Neural cell (in vitro differentiated cells): ENCODE measurements around the gene PKIB. TPM values are rescaled to one million over a fixed set of nuclear protein-coding genes. Genes with fewer than 3 reads are reported as not detected.

Experiments used
- H2AFZ ChIP-seq: fragments of 200-600, 300-800 bp; sonication (generic), shearing (Covaris generic); 2 replicates; pipeline ENCODE4 v1.6.0; 2014; ENCODE audit warnings: low read depth, mild to moderate bottlenecking, antibody characterized with exemption, low read length, moderate library complexity
- H3F3A ChIP-seq: fragments of 200-600 bp; shearing (Covaris generic); 2 replicates; pipeline ENCODE4 v1.6.1; 2016; ENCODE audit warnings: mild to moderate bottlenecking, moderate library complexity, mixed read lengths, antibody characterized with exemption, low read length; ENCODE audit not compliant: insufficient read depth, poor library complexity, severe bottlenecking
- H3K27ac ChIP-seq: fragments of 200-600, 300-800 bp; sonication (generic), shearing (Covaris generic); 2 replicates; pipeline ENCODE4 v1.5.1; 2014; ENCODE audit warnings: mild to moderate bottlenecking, low read length, moderate library complexity
- H3K27me3 ChIP-seq: fragments of 300-800, 200-600 bp; sonication (generic), shearing (Covaris generic); 2 replicates; pipeline ENCODE4 v1.6.0; 2014; ENCODE audit warnings: mild to moderate bottlenecking, low read depth, low read length, moderate library complexity; ENCODE audit not compliant: insufficient read depth
- H3K36me3 ChIP-seq: fragments of 300-800, 200-600 bp; sonication (generic), shearing (Covaris generic); 2 replicates; pipeline ENCODE4 v1.5.1; 2014; ENCODE audit warnings: mild to moderate bottlenecking, antibody characterized with exemption, low read length, moderate library complexity; ENCODE audit not compliant: insufficient read depth
- H3K4me2 ChIP-seq: fragments of 300-800, 200-600 bp; sonication (generic), shearing (Covaris generic); 2 replicates; pipeline ENCODE4 v1.6.0; 2014; ENCODE audit warnings: mild to moderate bottlenecking, low read length
- H3K4me3 ChIP-seq: fragments of 300-800, 200-600 bp; sonication (generic), shearing (Covaris generic); 2 replicates; pipeline ENCODE4 v1.5.1; 2014; ENCODE audit warnings: mild to moderate bottlenecking, low read length, moderate library complexity
- H3K79me2 ChIP-seq: fragments of 200-600 bp; shearing (Covaris generic); replicated peaks from 2 replicates; pipeline ENCODE4 v1.6.0; 2014; ENCODE audit warnings: mild to moderate bottlenecking, low read length, moderate library complexity; ENCODE audit not compliant: insufficient read depth
- H3K9ac ChIP-seq: fragments of 300-800, 200-600 bp; sonication (generic), shearing (Covaris generic); 2 replicates; pipeline ENCODE4 v1.6.1; 2016; ENCODE audit warnings: mild to moderate bottlenecking, low read length, mixed read lengths
- H3K9me2 ChIP-seq: fragments of 200-600 bp; shearing (Covaris generic); 2 replicates; pipeline ENCODE4 v1.6.1; 2016; ENCODE audit warnings: mild to moderate bottlenecking, low read length, mixed read lengths; ENCODE audit not compliant: insufficient read depth
- H3K9me3 ChIP-seq: fragments of 200-600, 300-800 bp; sonication (generic), shearing (Covaris generic); 2 replicates; pipeline ENCODE4 v1.6.1; 2016; ENCODE audit warnings: mild to moderate bottlenecking, mixed run types, low read length, moderate library complexity, mixed read lengths
- H4K20me1 ChIP-seq: fragments of 200-600 bp; shearing (Covaris generic); 2 replicates; pipeline ENCODE4 v1.6.1; 2016; ENCODE audit warnings: mild to moderate bottlenecking, mixed run types; ENCODE audit not compliant: insufficient read depth
- EP300 ChIP-seq: fragments of 450-650 bp; conservative IDR thresholded peaks from 2 replicates; pipeline ENCODE4 v1.6.1; 2014; ENCODE audit warnings: antibody characterized with exemption, mild to moderate bottlenecking, moderate library complexity; ENCODE audit not compliant: poor library complexity, severe bottlenecking
- EZH2 ChIP-seq: fragments of 200-600, 300-800 bp; shearing (Covaris generic), sonication (generic); IDR thresholded peaks from 2 replicates; pipeline ENCODE4 v1.6.1; 2014; ENCODE audit warnings: antibody characterized with exemption, low read length, borderline replicate concordance, mild to moderate bottlenecking; ENCODE audit not compliant: insufficient read depth, poor library complexity, severe bottlenecking
- MXI1 ChIP-seq: fragments of 450-650 bp; conservative IDR thresholded peaks from 2 replicates; pipeline ENCODE4 v1.6.1; 2014; ENCODE audit warnings: antibody characterized with exemption, mild to moderate bottlenecking; ENCODE audit not compliant: poor library complexity, severe bottlenecking
- POLR2AphosphoS5 ChIP-seq: IDR thresholded peaks from 2 replicates; pipeline ENCODE4 v1.6.1; 2012
- RAD21 ChIP-seq: fragments of 450-650 bp; conservative IDR thresholded peaks from 2 replicates; pipeline ENCODE4 v1.6.1; 2014; ENCODE audit warnings: antibody characterized with exemption, mild to moderate bottlenecking, moderate library complexity
- SMC3 ChIP-seq: fragments of 450-650 bp; conservative IDR thresholded peaks from 2 replicates; pipeline ENCODE4 v1.6.1; 2014; ENCODE audit warnings: antibody characterized with exemption, mild to moderate bottlenecking, moderate library complexity; ENCODE audit not compliant: poor library complexity
- TAF1 ChIP-seq: IDR thresholded peaks from 2 replicates; pipeline ENCODE4 v1.6.1; 2012; ENCODE audit warnings: low read depth
- polyA plus RNA-seq: library from polyadenylated mRNA; depleted of rRNA; stranded (reverse); fragments of >200 nt; gene quantifications from 2 replicates; pipeline ENCODE4 v1.2.3, GENCODE V29; 2014
- TF ChIP-seq, protein P1 (sequence below): IDR thresholded peaks from 2 replicates; pipeline ENCODE4 v1.6.1; 2012; ENCODE audit warnings: borderline replicate concordance
- TF ChIP-seq, protein P2 (sequence below): fragments of 450-650 bp; IDR thresholded peaks from 2 replicates; pipeline ENCODE4 v1.5.1; 2014; ENCODE audit warnings: antibody characterized with exemption, mild to moderate bottlenecking, moderate library complexity; ENCODE audit not compliant: poor library complexity, severe bottlenecking

The PKIB gene
- polyA plus RNA-seq, 1 donor from 2014 or later, result 22.8 TPM

DNA sequence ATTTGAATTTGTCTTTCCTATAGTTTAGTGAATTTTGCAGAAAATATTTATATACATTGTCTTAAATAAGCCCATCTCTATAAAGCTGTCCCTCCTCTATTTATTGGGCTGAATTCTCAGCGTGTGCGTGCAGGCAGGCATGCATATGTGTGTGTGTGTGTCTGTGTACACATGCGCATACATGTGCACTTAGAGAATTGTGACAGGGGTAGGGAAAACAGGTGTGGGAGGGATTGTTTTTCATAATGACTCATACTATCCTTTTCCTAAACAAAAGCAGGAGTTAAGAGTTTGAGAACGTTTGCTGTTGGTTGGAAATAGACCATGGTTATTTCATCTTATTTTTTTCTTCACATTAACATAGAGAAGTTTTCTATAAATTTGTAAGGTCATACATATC is 126.0 kb downstream of the PKIB start:
- Histone ChIP-seq H3F3A (no peaks in the 10 kb centered on the region), H3K36me3 (no peaks in the 10 kb centered on the region), H3K4me2 (no peak overlapping the region), H3K27ac (no peak overlapping the region), H3K9me3 (no peaks in the 10 kb centered on the region), H3K79me2 (no peaks in the 10 kb centered on the region), H3K9me2 (no peaks in the 10 kb centered on the region), H4K20me1 (no peaks in the 10 kb centered on the region), H3K9ac (no peak overlapping the region), H3K4me3 (no peak overlapping the region), H2AFZ (no peak overlapping the region), H3K27me3 (no peaks in the 10 kb centered on the region)
- TF ChIP-seq EZH2, result no peak
- no peak for TF ChIP-seq RAD21
- no peak for TF ChIP-seq MXI1
- TF ChIP-seq EP300, result no peak
- no peak for TF ChIP-seq TAF1
- no peak for TF ChIP-seq POLR2AphosphoS5
- no peak for TF ChIP-seq SMC3
- TF ChIP-seq, protein P1, sequence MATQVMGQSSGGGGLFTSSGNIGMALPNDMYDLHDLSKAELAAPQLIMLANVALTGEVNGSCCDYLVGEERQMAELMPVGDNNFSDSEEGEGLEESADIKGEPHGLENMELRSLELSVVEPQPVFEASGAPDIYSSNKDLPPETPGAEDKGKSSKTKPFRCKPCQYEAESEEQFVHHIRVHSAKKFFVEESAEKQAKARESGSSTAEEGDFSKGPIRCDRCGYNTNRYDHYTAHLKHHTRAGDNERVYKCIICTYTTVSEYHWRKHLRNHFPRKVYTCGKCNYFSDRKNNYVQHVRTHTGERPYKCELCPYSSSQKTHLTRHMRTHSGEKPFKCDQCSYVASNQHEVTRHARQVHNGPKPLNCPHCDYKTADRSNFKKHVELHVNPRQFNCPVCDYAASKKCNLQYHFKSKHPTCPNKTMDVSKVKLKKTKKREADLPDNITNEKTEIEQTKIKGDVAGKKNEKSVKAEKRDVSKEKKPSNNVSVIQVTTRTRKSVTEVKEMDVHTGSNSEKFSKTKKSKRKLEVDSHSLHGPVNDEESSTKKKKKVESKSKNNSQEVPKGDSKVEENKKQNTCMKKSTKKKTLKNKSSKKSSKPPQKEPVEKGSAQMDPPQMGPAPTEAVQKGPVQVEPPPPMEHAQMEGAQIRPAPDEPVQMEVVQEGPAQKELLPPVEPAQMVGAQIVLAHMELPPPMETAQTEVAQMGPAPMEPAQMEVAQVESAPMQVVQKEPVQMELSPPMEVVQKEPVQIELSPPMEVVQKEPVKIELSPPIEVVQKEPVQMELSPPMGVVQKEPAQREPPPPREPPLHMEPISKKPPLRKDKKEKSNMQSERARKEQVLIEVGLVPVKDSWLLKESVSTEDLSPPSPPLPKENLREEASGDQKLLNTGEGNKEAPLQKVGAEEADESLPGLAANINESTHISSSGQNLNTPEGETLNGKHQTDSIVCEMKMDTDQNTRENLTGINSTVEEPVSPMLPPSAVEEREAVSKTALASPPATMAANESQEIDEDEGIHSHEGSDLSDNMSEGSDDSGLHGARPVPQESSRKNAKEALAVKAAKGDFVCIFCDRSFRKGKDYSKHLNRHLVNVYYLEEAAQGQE, result no peak
- TF ChIP-seq, protein P2, sequence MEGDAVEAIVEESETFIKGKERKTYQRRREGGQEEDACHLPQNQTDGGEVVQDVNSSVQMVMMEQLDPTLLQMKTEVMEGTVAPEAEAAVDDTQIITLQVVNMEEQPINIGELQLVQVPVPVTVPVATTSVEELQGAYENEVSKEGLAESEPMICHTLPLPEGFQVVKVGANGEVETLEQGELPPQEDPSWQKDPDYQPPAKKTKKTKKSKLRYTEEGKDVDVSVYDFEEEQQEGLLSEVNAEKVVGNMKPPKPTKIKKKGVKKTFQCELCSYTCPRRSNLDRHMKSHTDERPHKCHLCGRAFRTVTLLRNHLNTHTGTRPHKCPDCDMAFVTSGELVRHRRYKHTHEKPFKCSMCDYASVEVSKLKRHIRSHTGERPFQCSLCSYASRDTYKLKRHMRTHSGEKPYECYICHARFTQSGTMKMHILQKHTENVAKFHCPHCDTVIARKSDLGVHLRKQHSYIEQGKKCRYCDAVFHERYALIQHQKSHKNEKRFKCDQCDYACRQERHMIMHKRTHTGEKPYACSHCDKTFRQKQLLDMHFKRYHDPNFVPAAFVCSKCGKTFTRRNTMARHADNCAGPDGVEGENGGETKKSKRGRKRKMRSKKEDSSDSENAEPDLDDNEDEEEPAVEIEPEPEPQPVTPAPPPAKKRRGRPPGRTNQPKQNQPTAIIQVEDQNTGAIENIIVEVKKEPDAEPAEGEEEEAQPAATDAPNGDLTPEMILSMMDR, result no peak

DNA sequence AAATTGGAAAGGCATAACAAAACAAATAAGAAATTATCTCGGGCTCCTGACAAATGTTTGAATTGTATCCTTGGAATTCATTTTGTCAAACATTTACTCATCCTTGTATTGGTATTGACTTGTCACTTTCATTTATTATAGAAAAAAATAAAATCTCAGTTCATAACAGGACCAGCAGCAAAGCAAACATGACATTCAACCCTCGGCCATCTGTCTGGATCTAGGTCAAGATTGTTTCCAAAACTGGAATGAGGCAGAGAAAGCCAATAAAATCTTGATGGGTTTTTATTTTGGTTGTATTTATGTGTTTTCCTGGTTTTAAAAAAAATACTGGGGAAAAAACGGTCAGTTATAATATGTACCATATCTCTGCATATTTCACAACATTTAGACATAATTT is 126.4 kb downstream of the PKIB start:
- TF ChIP-seq, protein P2, result no peak
- TF ChIP-seq RAD21, result no peak
- TF ChIP-seq MXI1, result no peak
- no peak for TF ChIP-seq TAF1
- TF ChIP-seq, protein P1, result no peak
- TF ChIP-seq SMC3, result no peak
- TF ChIP-seq EP300, result no peak
- no peak for TF ChIP-seq POLR2AphosphoS5
- TF ChIP-seq EZH2, result no peak
- no peaks in the 10 kb centered on the region for H3K36me3 ChIP-seq
- H3F3A ChIP-seq, result no peaks in the 10 kb centered on the region
- no peak overlapping the region for H3K9ac ChIP-seq
- no peak overlapping the region for H3K4me3 ChIP-seq
- no peak overlapping the region for H3K4me2 ChIP-seq
- no peaks in the 10 kb centered on the region for H3K79me2 ChIP-seq
- no peaks in the 10 kb centered on the region for H3K9me2 ChIP-seq
- H4K20me1 ChIP-seq, result no peaks in the 10 kb centered on the region
- H2AFZ ChIP-seq, result no peak overlapping the region
- no peak overlapping the region for H3K27ac ChIP-seq
- no peaks in the 10 kb centered on the region for H3K9me3 ChIP-seq
- no peaks in the 10 kb centered on the region for H3K27me3 ChIP-seq
